Endothelial cell of umbilical vein (primary cell): ENCODE measurements around the gene LIMD2. TPM values are rescaled to one million over a fixed set of nuclear protein-coding genes. Genes with fewer than 3 reads are reported as not detected.

Experiments
- BruUV-seq: library from RNA; stranded (reverse); fragments of 400-500 nt; replicated peaks from 2 replicates; lab custom pipeline; 2021; lab: Mats Ljungman, UMichigan
- CTCF ChIA-PET: fragments of 300-600, 350-600 bp; sonication (Branson Sonifier 250); formaldehyde crosslinking; loops from one replicate; lab custom pipeline; 2021; ENCODE audit warnings: antibody characterized with exemption, inconsistent platforms; lab: Charles Lee
- POLR2A ChIA-PET: fragments of 300-600, 350-600 bp; sonication (Branson Sonifier 250); formaldehyde crosslinking; loops from one replicate; lab custom pipeline; 2021; ENCODE audit warnings: antibody characterized with exemption, inconsistent platforms; lab: Charles Lee
- DNase-seq: peaks from one replicate; pipeline ENCODE4 v3.0.0-alpha.2; 2011; ENCODE audit warnings: low read depth, low spot score
- FAIRE-seq: peaks from 2 replicates; lab custom pipeline; 2011; peaks lifted over from hg19 to GRCh38; lab: Jason Lieb, UNC
- H2AFZ ChIP-seq: 2 replicates; pipeline ENCODE4 v1.6.0; 2012; ENCODE audit warnings: low read depth, low read length, control low read depth, inconsistent platforms
- H3K27ac ChIP-seq: 2 replicates; pipeline ENCODE4 v1.5.1; 2011; ENCODE audit warnings: low read depth, mild to moderate bottlenecking, control low read depth, low read length, moderate library complexity; ENCODE audit not compliant: insufficient read depth
- H3K27me3 ChIP-seq, 2 experiments: 2 replicates each; pipeline versions ENCODE4 v1.6.0 to v1.6.1; 2011; ENCODE audit warnings: low read length in 2 of 2, mixed read lengths in 1 of 2; ENCODE audit not compliant: control insufficient read depth in 2 of 2, insufficient read depth in 2 of 2
- H3K36me3 ChIP-seq, 2 experiments: 2 replicates in 1 of 2; 3 replicates in 1 of 2; pipeline ENCODE4 v1.5.1; 2011; ENCODE audit warnings: low read length in 2 of 2, mild to moderate bottlenecking in 1 of 2, moderate library complexity in 1 of 2; ENCODE audit not compliant: control insufficient read depth in 2 of 2, insufficient read depth in 2 of 2; ENCODE audit errors: extremely low read depth in 1 of 2
- H3K4me1 ChIP-seq: 3 replicates; pipeline ENCODE4 v1.5.1; 2011; ENCODE audit warnings: mild to moderate bottlenecking, low read length; ENCODE audit not compliant: control insufficient read depth, insufficient read depth; ENCODE audit errors: extremely low read depth
- H3K4me2 ChIP-seq: 2 replicates; pipeline ENCODE4 v1.6.1; 2011; ENCODE audit warnings: low read length, control low read depth, mixed read lengths; ENCODE audit not compliant: insufficient read depth
- H3K4me3 ChIP-seq, 3 experiments: fragments of 200-600 bp in 1 of 3; sonication (generic), shearing (Covaris generic) in 1 of 3; replicated peaks in 1 of 3; 2 replicates each; pipeline ENCODE4 v1.5.1; 2011 to 2016; ENCODE audit warnings: control low read depth in 3 of 3, low read length in 3 of 3, mild to moderate bottlenecking in 2 of 3, inconsistent platforms in 1 of 3, low read depth in 1 of 3, moderate library complexity in 1 of 3; ENCODE audit not compliant: insufficient read depth in 1 of 3
- H3K79me2 ChIP-seq: 2 replicates; pipeline ENCODE4 v1.6.0; 2012; ENCODE audit warnings: low read length, inconsistent platforms; ENCODE audit not compliant: control insufficient read depth, insufficient read depth
- H3K9ac ChIP-seq: replicated peaks from 2 replicates; pipeline ENCODE3; 2011; ENCODE audit warnings: low read length, control low read depth; ENCODE audit not compliant: insufficient read depth; ENCODE audit errors: extremely low read depth
- H3K9me1 ChIP-seq: replicated peaks from 3 replicates; pipeline ENCODE4 v1.6.0; 2011; ENCODE audit warnings: mild to moderate bottlenecking, low read length; ENCODE audit not compliant: control insufficient read depth, insufficient read depth; ENCODE audit errors: extremely low read depth
- H3K9me3 ChIP-seq: replicated peaks from 2 replicates; pipeline ENCODE4 v1.5.1; 2012; ENCODE audit warnings: low read length, inconsistent platforms; ENCODE audit not compliant: control insufficient read depth, insufficient read depth
- H4K20me1 ChIP-seq: replicated peaks from 2 replicates; pipeline ENCODE3; 2011; ENCODE audit warnings: mild to moderate bottlenecking, low read length; ENCODE audit not compliant: control insufficient read depth, insufficient read depth; ENCODE audit errors: extremely low read depth
- EZH2 ChIP-seq: IDR thresholded peaks from 2 replicates; pipeline ENCODE4 v1.6.1; 2012; ENCODE audit warnings: borderline replicate concordance, low read depth, mild to moderate bottlenecking, moderate library complexity, low read length, inconsistent platforms; ENCODE audit not compliant: severe bottlenecking
- FOS ChIP-seq: IDR thresholded peaks from 2 replicates; pipeline ENCODE4 v1.6.1; 2011; ENCODE audit warnings: mild to moderate bottlenecking, low read length, moderate library complexity, borderline replicate concordance; ENCODE audit not compliant: insufficient read depth
- GATA2 ChIP-seq: IDR thresholded peaks from 2 replicates; pipeline ENCODE4 v1.7.0; 2011; ENCODE audit warnings: low read depth, mild to moderate bottlenecking, moderate library complexity, mixed read lengths, low read length; ENCODE audit not compliant: insufficient read length, insufficient read depth
- JUN ChIP-seq: IDR thresholded peaks from 2 replicates; pipeline ENCODE4 v1.6.1; 2011; ENCODE audit warnings: borderline replicate concordance, low read depth; ENCODE audit not compliant: insufficient read length, insufficient read depth
- MYC ChIP-seq: IDR thresholded peaks from one replicate; pipeline ENCODE4 v1.6.1; 2011; ENCODE audit warnings: mild to moderate bottlenecking, low read depth, low read length
- POLR2A ChIP-seq: IDR thresholded peaks from 2 replicates; pipeline ENCODE4 v1.6.1; 2012; ENCODE audit warnings: low read depth, mild to moderate bottlenecking, control low read depth, low read length
- POLR2AphosphoS5 ChIP-seq: IDR thresholded peaks from 2 replicates; pipeline ENCODE4 v1.6.1; 2012; ENCODE audit warnings: low read depth, mild to moderate bottlenecking, control low read depth, low read length, moderate library complexity; ENCODE audit not compliant: insufficient read depth
- dilution Hi-C: fragments of 300-500 bp; cut with MboI; formaldehyde crosslinking; loops from one replicate; pipeline ENCODE4 v1.15.0; 2019; ENCODE audit warnings: low sequenced_read_pairs; ENCODE audit not compliant: extremely low pct_ligation_motif_present
- intact Hi-C: fragments of 100-400 bp; cut with micrococcal nuclease; formaldehyde crosslinking; loops from one replicate; pipeline ENCODE4 v1.10.0; 2022
- polyA plus RNA-seq, 4 experiments: library from polyadenylated mRNA; depleted of rRNA in 3 of 4; stranded (reverse) in 3 of 4; unstranded in 1 of 4; fragments of >200 nt; gene quantifications; 2 replicates each; pipeline versions ENCODE4 v1.2.1 to v1.2.3, GENCODE V29; 2011 to 2012; ENCODE audit warnings: missing spikeins in 1 of 4
- total RNA-seq: library from RNA; stranded (reverse); gene quantifications from 2 replicates; pipeline ENCODE4 v1.2.3, GENCODE V29; 2021
- TF ChIP-seq, protein P1 (sequence below), 2 donors: IDR thresholded peaks; 1 replicate in 1 of 2; 2 replicates in 1 of 2; pipeline ENCODE4 v1.5.1; 2011; ENCODE audit warnings: low read length in 2 of 2, mild to moderate bottlenecking in 2 of 2, moderate library complexity in 2 of 2, control low read depth in 1 of 2, inconsistent platforms in 1 of 2, low read depth in 1 of 2; ENCODE audit not compliant: insufficient read depth in 1 of 2; ENCODE audit errors: extremely low read depth in 1 of 2
- TF ChIP-seq, protein P2 (sequence below): IDR thresholded peaks from 2 replicates; pipeline ENCODE4 v1.6.1; 2011; ENCODE audit not compliant: insufficient read depth, insufficient read length

LIMD2 gene
- total and polyA plus RNA-seq, 2 donors (not counting 3 experiments of a cell fraction or from before 2014, with no cell fraction given), result 69.0 to 83.9 TPM

DNA sequence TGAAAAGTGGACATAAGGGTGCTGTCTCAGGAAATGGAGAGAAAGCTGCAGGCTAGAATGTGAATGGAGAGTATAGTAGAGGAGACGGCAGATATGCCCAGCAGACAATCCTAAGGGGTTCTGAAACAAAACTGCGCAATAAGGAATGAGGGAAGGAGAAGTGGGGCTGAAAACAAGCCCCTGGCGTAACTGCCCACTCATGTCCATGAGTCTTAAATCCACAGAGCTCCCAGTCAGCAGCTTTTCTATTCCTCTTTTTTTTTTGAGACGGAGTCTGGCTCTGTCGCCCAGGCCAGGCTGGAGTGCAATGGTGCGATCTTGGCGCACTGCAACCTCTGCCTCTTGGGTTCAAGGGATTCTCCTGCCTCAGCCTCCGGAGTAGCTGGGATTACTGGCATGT lies 35.8 kb upstream of the LIMD2 start:
- H4K20me1 ChIP-seq, result no peaks in the 10 kb centered on the region
- H2AFZ ChIP-seq, result no peak overlapping the region
- H3K4me3 ChIP-seq, result no peak overlapping the region
- H3K9me3 ChIP-seq, result no peaks in the 10 kb centered on the region
- H3K79me2 ChIP-seq, result peaks cover 14% of the 10 kb centered on the region
- no peaks in the 10 kb centered on the region for H3K9me1 ChIP-seq
- no peak overlapping the region for H3K4me2 ChIP-seq
- DNase-seq, result no peak
- TF ChIP-seq POLR2A, result no peak
- TF ChIP-seq FOS, result no peak
- no peak for TF ChIP-seq POLR2AphosphoS5
- no peak for TF ChIP-seq MYC
- no peak for TF ChIP-seq GATA2
- TF ChIP-seq, protein P1, sequence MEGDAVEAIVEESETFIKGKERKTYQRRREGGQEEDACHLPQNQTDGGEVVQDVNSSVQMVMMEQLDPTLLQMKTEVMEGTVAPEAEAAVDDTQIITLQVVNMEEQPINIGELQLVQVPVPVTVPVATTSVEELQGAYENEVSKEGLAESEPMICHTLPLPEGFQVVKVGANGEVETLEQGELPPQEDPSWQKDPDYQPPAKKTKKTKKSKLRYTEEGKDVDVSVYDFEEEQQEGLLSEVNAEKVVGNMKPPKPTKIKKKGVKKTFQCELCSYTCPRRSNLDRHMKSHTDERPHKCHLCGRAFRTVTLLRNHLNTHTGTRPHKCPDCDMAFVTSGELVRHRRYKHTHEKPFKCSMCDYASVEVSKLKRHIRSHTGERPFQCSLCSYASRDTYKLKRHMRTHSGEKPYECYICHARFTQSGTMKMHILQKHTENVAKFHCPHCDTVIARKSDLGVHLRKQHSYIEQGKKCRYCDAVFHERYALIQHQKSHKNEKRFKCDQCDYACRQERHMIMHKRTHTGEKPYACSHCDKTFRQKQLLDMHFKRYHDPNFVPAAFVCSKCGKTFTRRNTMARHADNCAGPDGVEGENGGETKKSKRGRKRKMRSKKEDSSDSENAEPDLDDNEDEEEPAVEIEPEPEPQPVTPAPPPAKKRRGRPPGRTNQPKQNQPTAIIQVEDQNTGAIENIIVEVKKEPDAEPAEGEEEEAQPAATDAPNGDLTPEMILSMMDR (IDR thresholded peaks at IDR 0.05; ENCODE audit: extremely low read depth in 1 of 2, insufficient read depth in 1 of 2, low read depth in 1 of 2, low read length in 2 of 2), result no peak
- TF ChIP-seq EZH2, result no peak
- no peak for TF ChIP-seq JUN
- TF ChIP-seq, protein P2, sequence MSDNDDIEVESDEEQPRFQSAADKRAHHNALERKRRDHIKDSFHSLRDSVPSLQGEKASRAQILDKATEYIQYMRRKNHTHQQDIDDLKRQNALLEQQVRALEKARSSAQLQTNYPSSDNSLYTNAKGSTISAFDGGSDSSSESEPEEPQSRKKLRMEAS, result no peak
- H3K27ac ChIP-seq, result no peak overlapping the region
- no peak overlapping the region for H3K9ac ChIP-seq
- H3K27me3 ChIP-seq, result no peaks in the 10 kb centered on the region
- BruUV-seq, result no TSS peak
- peaks cover 5% of the 10 kb centered on the region for H3K4me1 ChIP-seq
- dilution Hi-C loops (no loop called here), intact Hi-C loops (no loop called here)
- ChIA-PET CTCF (no interaction called here), POLR2A (no interaction called here)
- H3K36me3 ChIP-seq, result peaks cover 0 to 2% of the 10 kb centered on the region in 2 experiments
- FAIRE-seq, result no peak
